ENCODE results near the gene RGS7BP.

Gene RGS7BP

DNA sequence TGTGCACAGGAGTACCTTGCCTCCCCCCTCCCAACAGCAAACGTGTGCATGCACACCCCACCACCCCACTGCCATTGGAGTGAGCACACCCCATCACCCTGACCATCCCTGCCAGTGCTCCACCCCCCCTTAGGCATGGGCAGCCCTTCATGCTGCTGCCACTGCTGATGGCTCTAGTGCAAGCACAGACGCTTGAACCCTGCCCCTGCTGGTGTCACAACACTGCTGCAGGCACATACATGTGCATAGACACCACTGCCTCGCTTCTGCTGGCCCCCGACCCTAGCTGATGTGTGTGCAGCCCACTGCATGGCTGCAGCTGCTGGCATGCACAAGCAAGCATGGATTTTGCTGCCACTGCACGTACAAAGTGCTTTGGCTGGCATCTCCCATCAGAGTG is 16.0 kb upstream of the RGS7BP start:
- Histone ChIP-seq H3K79me2 (ENCODE audit: insufficient read depth, low read length) (no peaks in the 10 kb centered on the region), H3K36me3 (ENCODE audit: low read length) (no peaks in the 10 kb centered on the region), H3F3A (ENCODE audit: insufficient read depth) (no peaks in the 10 kb centered on the region), H3K27me3 (ENCODE audit: low read length) (no peaks in the 10 kb centered on the region), H3K27ac (ENCODE audit: low read depth, low read length) (no peak overlapping the region), H3K9me2 (replicated peaks; ENCODE audit: insufficient read depth, low read length) (no peaks in the 10 kb centered on the region), H3K9me3 (ENCODE audit: insufficient read depth, low read length) (no peaks in the 10 kb centered on the region), H2AFZ (ENCODE audit: low read depth, low read length, severe bottlenecking) (no peak overlapping the region), H3K4me3 (ENCODE audit: insufficient read depth, low read length, poor library complexity, severe bottlenecking) (no peak overlapping the region), H3K9ac (ENCODE audit: low read length) (no peak overlapping the region), H3K4me2 (ENCODE audit: low read depth, low read length, poor library complexity, severe bottlenecking) (no peak overlapping the region), H4K20me1 (ENCODE audit: low read depth, low read length) (no peaks in the 10 kb centered on the region)
- TF ChIP-seq, protein P1, sequence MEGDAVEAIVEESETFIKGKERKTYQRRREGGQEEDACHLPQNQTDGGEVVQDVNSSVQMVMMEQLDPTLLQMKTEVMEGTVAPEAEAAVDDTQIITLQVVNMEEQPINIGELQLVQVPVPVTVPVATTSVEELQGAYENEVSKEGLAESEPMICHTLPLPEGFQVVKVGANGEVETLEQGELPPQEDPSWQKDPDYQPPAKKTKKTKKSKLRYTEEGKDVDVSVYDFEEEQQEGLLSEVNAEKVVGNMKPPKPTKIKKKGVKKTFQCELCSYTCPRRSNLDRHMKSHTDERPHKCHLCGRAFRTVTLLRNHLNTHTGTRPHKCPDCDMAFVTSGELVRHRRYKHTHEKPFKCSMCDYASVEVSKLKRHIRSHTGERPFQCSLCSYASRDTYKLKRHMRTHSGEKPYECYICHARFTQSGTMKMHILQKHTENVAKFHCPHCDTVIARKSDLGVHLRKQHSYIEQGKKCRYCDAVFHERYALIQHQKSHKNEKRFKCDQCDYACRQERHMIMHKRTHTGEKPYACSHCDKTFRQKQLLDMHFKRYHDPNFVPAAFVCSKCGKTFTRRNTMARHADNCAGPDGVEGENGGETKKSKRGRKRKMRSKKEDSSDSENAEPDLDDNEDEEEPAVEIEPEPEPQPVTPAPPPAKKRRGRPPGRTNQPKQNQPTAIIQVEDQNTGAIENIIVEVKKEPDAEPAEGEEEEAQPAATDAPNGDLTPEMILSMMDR (IDR thresholded peaks at IDR 0.05; ENCODE audit: insufficient read depth, low read length, poor library complexity, severe bottlenecking), result no peak
- TF ChIP-seq EZH2phosphoT487 (conservative IDR thresholded peaks at IDR 0.05; ENCODE audit: low read length), result no peak

DNA sequence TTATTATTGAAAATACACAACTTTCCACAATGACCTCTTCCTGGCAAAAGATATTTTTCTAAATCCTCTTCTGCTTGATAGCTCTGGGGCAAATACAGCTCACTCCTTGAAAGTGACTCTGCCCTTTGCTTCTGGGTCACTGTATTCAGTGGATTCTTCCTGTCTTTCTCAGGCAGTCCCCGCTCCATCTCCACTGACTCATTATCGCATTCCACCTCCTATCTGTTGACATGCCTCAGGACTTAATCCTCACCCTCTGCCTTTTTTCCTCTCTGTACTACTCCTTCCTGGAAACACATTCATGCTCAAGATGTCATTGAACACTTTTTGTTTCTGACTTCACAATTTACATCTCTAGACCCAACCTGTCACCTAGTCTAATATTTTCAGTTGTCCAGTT is 8.4 kb upstream of the RGS7BP start:
- no peak overlapping the region for H3K9ac ChIP-seq (ENCODE audit: low read length)

GRCh38 chr5:64502196-64502595 is 3.6 kb upstream of the RGS7BP start:
- no peaks in the 10 kb centered on the region for H3K9me3 ChIP-seq (ENCODE audit: insufficient read depth, low read length)
- no peaks in the 10 kb centered on the region for H3K27me3 ChIP-seq (ENCODE audit: low read length)
- no peak overlapping the region for H3K4me3 ChIP-seq (ENCODE audit: insufficient read depth, low read length, poor library complexity, severe bottlenecking)
- H3K79me2 ChIP-seq (ENCODE audit: insufficient read depth, low read length), result no peaks in the 10 kb centered on the region
- no peak overlapping the region for H2AFZ ChIP-seq (ENCODE audit: low read depth, low read length, severe bottlenecking)
- no peaks in the 10 kb centered on the region for H4K20me1 ChIP-seq (ENCODE audit: low read depth, low read length)
- no peak overlapping the region for H3K9ac ChIP-seq (ENCODE audit: low read length)
- H3K27ac ChIP-seq (ENCODE audit: low read depth, low read length), result no peak overlapping the region
- TF ChIP-seq, protein P1 (IDR thresholded peaks at IDR 0.05; ENCODE audit: insufficient read depth, low read length, poor library complexity, severe bottlenecking), result no peak
- TF ChIP-seq EZH2phosphoT487 (conservative IDR thresholded peaks at IDR 0.05; ENCODE audit: low read length), result no peak
- H3K9me2 ChIP-seq (replicated peaks; ENCODE audit: insufficient read depth, low read length), result no peaks in the 10 kb centered on the region
- no peak overlapping the region for H3K4me2 ChIP-seq (ENCODE audit: low read depth, low read length, poor library complexity, severe bottlenecking)
- H3K36me3 ChIP-seq (ENCODE audit: low read length), result no peaks in the 10 kb centered on the region
- no peaks in the 10 kb centered on the region for H3F3A ChIP-seq (ENCODE audit: insufficient read depth)

More for the DNA sequence above, 8.4 kb upstream of the RGS7BP start:
- Histone ChIP-seq H3K4me2 (ENCODE audit: low read depth, low read length, poor library complexity, severe bottlenecking) (no peak overlapping the region), H3K36me3 (ENCODE audit: low read length) (no peaks in the 10 kb centered on the region), H4K20me1 (ENCODE audit: low read depth, low read length) (no peaks in the 10 kb centered on the region), H3K27ac (ENCODE audit: low read depth, low read length) (no peak overlapping the region), H3F3A (ENCODE audit: insufficient read depth) (no peaks in the 10 kb centered on the region), H3K9me3 (ENCODE audit: insufficient read depth, low read length) (no peaks in the 10 kb centered on the region), H3K4me3 (ENCODE audit: insufficient read depth, low read length, poor library complexity, severe bottlenecking) (no peak overlapping the region), H3K9me2 (replicated peaks; ENCODE audit: insufficient read depth, low read length) (no peaks in the 10 kb centered on the region), H2AFZ (ENCODE audit: low read depth, low read length, severe bottlenecking) (no peak overlapping the region), H3K27me3 (ENCODE audit: low read length) (no peaks in the 10 kb centered on the region), H3K79me2 (ENCODE audit: insufficient read depth, low read length) (no peaks in the 10 kb centered on the region)
- TF ChIP-seq EZH2phosphoT487 (conservative IDR thresholded peaks at IDR 0.05; ENCODE audit: low read length), result no peak
- TF ChIP-seq, protein P1 (IDR thresholded peaks at IDR 0.05; ENCODE audit: insufficient read depth, low read length, poor library complexity, severe bottlenecking), result no peak
